ENCODE measurements around the gene CPA2. TPM values are rescaled to one million over a fixed set of nuclear protein-coding genes. Genes with fewer than 3 reads are reported as not detected.

CPA2 gene
- total and polyA plus RNA-seq, 2 experiments from 2014 or later, result not detected

DNA sequence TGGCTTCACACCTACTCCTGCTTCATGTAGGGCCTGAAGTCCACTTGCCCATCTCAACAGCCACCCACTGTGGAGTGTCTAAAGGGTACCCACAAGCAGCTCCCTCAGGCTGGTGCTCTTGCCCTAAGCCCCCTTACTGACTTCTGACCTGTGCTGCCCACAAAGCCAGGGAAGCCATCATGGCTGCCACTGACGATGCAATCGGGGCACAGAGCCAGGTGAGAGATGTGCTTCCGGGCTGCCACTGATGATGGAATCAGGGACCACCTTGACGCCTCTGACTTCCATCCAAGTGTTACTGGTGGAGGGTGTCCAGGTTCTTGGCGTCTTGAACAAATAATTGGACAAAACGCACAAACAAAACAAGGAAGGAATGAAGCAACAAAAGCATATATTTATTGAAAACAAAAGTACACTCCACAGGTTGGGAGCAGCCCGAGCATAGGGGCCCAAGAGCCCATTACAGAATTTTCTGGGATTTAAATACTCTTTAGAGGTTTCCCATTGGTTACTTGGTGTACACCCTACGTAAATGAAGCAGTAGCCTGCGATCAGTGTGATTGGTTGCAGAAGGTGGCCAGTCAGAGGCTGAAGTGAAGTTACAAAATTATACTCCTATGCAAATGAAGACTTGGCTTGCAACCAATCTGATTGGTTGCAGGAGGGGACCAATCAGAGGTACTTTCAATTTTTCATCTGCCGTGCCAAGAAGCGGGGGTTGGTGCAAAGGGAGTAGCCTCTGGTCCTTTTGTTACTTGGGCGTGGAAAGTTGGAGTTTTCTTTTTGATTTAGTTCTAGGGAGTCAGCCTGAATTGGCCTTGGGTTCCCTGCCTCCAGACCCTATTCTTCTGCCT, 4.5 kb downstream of the CPA2 start:
- Histone ChIP-seq H3K79me2 (replicated peaks; ENCODE audit: insufficient read depth) (no peaks in the 10 kb centered on the region), H4K20me1 (replicated peaks; ENCODE audit: insufficient read depth) (no peaks in the 10 kb centered on the region), H3K9me2 (ENCODE audit: insufficient read depth) (peaks cover 11% of the 10 kb centered on the region; the same call in 1 of the 2 replicates), H3K27me3 (ENCODE audit: insufficient read depth) (no peaks in the 10 kb centered on the region), H3K27ac (ENCODE audit: low read depth) (no peak overlapping the region), H3K4me2 (no peak overlapping the region), H3F3A (replicated peaks; ENCODE audit: low read depth) (peaks cover 3% of the 10 kb centered on the region; the same call in 1 of the 2 replicates), H3K4me1 (ENCODE audit: insufficient read depth) (peaks cover 50% of the 10 kb centered on the region), H3K4me3 (no peak overlapping the region), H2AFZ (peak overlapping the region; percentile 77; the same call in 1 of the 2 replicates), H3K36me3 (ENCODE audit: insufficient read depth) (no peaks in the 10 kb centered on the region)
- Mint-ChIP-seq H3K36me3 (ENCODE audit: low read depth) (no peaks in the 10 kb centered on the region), H3K9me3 (peaks cover 2% of the 10 kb centered on the region; the same call in 2 of the 3 replicates), H3K4me1 (peaks cover 65% of the 10 kb centered on the region), H3K4me3 (no peak overlapping the region), H3K27ac (peak overlapping the region; percentile 5; the same call in 1 of the 2 replicates), H3K27me3 (ENCODE audit: insufficient read depth, low read depth, poor library complexity) (peaks cover 15% of the 10 kb centered on the region)
- TF ChIP-seq, protein P1, sequence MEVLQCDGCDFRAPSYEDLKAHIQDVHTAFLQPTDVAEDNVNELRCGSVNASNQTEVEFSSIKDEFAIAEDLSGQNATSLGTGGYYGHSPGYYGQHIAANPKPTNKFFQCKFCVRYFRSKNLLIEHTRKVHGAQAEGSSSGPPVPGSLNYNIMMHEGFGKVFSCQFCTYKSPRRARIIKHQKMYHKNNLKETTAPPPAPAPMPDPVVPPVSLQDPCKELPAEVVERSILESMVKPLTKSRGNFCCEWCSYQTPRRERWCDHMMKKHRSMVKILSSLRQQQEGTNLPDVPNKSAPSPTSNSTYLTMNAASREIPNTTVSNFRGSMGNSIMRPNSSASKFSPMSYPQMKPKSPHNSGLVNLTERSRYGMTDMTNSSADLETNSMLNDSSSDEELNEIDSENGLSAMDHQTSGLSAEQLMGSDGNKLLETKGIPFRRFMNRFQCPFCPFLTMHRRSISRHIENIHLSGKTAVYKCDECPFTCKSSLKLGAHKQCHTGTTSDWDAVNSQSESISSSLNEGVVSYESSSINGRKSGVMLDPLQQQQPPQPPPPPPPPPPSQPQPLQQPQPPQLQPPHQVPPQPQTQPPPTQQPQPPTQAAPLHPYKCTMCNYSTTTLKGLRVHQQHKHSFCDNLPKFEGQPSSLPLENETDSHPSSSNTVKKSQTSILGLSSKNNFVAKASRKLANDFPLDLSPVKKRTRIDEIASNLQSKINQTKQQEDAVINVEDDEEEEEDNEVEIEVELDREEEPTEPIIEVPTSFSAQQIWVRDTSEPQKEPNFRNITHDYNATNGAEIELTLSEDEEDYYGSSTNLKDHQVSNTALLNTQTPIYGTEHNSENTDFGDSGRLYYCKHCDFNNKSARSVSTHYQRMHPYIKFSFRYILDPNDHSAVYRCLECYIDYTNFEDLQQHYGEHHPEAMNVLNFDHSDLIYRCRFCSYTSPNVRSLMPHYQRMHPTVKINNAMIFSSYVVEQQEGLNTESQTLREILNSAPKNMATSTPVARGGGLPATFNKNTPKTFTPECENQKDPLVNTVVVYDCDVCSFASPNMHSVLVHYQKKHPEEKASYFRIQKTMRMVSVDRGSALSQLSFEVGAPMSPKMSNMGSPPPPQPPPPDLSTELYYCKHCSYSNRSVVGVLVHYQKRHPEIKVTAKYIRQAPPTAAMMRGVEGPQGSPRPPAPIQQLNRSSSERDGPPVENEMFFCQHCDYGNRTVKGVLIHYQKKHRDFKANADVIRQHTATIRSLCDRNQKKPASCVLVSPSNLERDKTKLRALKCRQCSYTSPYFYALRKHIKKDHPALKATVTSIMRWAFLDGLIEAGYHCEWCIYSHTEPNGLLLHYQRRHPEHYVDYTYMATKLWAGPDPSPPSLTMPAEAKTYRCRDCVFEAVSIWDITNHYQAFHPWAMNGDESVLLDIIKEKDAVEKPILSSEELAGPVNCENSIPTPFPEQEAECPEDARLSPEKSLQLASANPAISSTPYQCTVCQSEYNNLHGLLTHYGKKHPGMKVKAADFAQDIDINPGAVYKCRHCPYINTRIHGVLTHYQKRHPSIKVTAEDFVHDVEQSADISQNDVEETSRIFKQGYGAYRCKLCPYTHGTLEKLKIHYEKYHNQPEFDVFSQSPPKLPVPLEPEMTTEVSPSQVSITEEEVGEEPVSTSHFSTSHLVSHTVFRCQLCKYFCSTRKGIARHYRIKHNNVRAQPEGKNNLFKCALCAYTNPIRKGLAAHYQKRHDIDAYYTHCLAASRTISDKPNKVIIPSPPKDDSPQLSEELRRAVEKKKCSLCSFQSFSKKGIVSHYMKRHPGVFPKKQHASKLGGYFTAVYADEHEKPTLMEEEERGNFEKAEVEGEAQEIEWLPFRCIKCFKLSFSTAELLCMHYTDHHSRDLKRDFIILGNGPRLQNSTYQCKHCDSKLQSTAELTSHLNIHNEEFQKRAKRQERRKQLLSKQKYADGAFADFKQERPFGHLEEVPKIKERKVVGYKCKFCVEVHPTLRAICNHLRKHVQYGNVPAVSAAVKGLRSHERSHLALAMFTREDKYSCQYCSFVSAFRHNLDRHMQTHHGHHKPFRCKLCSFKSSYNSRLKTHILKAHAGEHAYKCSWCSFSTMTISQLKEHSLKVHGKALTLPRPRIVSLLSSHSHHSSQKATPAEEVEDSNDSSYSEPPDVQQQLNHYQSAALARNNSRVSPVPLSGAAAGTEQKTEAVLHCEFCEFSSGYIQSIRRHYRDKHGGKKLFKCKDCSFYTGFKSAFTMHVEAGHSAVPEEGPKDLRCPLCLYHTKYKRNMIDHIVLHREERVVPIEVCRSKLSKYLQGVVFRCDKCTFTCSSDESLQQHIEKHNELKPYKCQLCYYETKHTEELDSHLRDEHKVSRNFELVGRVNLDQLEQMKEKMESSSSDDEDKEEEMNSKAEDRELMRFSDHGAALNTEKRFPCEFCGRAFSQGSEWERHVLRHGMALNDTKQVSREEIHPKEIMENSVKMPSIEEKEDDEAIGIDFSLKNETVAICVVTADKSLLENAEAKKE (CRISPR knock-in tag; IDR thresholded peaks at IDR 0.05), result no peak
- TF ChIP-seq, protein P2, sequence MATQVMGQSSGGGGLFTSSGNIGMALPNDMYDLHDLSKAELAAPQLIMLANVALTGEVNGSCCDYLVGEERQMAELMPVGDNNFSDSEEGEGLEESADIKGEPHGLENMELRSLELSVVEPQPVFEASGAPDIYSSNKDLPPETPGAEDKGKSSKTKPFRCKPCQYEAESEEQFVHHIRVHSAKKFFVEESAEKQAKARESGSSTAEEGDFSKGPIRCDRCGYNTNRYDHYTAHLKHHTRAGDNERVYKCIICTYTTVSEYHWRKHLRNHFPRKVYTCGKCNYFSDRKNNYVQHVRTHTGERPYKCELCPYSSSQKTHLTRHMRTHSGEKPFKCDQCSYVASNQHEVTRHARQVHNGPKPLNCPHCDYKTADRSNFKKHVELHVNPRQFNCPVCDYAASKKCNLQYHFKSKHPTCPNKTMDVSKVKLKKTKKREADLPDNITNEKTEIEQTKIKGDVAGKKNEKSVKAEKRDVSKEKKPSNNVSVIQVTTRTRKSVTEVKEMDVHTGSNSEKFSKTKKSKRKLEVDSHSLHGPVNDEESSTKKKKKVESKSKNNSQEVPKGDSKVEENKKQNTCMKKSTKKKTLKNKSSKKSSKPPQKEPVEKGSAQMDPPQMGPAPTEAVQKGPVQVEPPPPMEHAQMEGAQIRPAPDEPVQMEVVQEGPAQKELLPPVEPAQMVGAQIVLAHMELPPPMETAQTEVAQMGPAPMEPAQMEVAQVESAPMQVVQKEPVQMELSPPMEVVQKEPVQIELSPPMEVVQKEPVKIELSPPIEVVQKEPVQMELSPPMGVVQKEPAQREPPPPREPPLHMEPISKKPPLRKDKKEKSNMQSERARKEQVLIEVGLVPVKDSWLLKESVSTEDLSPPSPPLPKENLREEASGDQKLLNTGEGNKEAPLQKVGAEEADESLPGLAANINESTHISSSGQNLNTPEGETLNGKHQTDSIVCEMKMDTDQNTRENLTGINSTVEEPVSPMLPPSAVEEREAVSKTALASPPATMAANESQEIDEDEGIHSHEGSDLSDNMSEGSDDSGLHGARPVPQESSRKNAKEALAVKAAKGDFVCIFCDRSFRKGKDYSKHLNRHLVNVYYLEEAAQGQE (IDR thresholded peaks at IDR 0.05; ENCODE audit: unreplicated experiment), result no peak
- TF ChIP-seq ZNF331 (CRISPR knock-in tag; IDR thresholded peaks at IDR 0.05; ENCODE audit: low read depth) (no peak), POLR2AphosphoS5 (IDR thresholded peaks at IDR 0.05; ENCODE audit: low read depth) (no peak), EZH2phosphoT487 (IDR thresholded peaks at IDR 0.05; ENCODE audit: unreplicated experiment) (no peak), STAT1 (IDR thresholded peaks at IDR 0.05; ENCODE audit: unreplicated experiment) (no peak), JUNB (IDR thresholded peaks at IDR 0.05; ENCODE audit: unreplicated experiment) (no peak), CREB1 (CRISPR knock-in tag; IDR thresholded peaks at IDR 0.05; ENCODE audit: low read depth) (no peak)
- TF ChIP-seq, protein P3, sequence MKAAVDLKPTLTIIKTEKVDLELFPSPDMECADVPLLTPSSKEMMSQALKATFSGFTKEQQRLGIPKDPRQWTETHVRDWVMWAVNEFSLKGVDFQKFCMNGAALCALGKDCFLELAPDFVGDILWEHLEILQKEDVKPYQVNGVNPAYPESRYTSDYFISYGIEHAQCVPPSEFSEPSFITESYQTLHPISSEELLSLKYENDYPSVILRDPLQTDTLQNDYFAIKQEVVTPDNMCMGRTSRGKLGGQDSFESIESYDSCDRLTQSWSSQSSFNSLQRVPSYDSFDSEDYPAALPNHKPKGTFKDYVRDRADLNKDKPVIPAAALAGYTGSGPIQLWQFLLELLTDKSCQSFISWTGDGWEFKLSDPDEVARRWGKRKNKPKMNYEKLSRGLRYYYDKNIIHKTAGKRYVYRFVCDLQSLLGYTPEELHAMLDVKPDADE (IDR thresholded peaks at IDR 0.05), result no peak
- no peak for ATAC-seq
- no peak for DNase-seq (ENCODE audit: low spot score)
